ENCODE data around the gene FPR3. TPM values are rescaled to one million over a fixed set of nuclear protein-coding genes. Genes with fewer than 3 reads are reported as not detected.

The FPR3 gene
- total and polyA plus RNA-seq, 9 of the 15 experiments (the other 6 are each of a cell fraction or from before 2014, with no cell fraction given): 0.08 to 0.51 (median 0.22) TPM; not detected in 1

DNA sequence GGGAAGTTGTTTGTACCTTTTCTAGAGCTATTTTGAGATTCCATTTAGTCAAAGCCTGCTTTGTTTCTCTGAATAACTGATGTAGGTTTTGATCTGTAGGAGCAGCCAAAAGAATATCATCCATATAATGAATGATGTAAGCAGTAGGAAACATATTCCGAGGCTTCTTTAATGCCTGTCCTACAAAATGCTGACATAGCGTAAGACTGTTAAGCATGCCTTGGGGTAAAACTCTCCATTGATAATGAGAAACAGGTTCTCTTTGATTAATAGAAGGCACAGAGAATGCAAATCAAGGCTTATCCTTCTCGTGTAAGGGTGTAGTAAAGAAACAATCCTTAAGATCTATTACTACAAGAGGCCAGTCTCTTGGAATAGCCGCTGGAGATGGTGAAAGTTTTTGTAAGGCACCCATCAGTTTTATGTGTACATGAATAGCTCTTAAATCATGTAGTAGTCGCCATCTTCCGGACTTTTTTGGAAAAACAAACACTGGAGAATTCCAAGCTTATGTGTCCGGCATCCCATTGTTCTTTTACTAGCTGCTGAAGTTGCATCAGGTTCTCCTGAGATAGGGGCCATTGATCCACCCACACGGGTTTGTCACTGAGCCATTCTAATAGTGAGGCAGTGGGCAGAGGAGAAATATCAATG, 13.5 kb downstream of the FPR3 start (continued):
- TF ChIP-seq TEAD1 (CRISPR knock-in tag; IDR thresholded peaks at IDR 0.05): no peak
- no peak for TF ChIP-seq MTF1 (CRISPR knock-in tag; IDR thresholded peaks at IDR 0.05; ENCODE audit: borderline replicate concordance)
- no peak for TF ChIP-seq COPS2 (conservative IDR thresholded peaks at IDR 0.05)
- 0 out of 2 replicates have a peak, but pooled peaks have one; percentile 11 for TF ChIP-seq CXXC5 (CRISPR knock-in tag; IDR thresholded peaks at IDR 0.05)
- peak; percentile 84 for TF ChIP-seq BRD9 (IDR thresholded peaks at IDR 0.05; ENCODE audit: low read depth, partially characterized antibody)
- no peak for TF ChIP-seq STAT5A (IDR thresholded peaks at IDR 0.05; ENCODE audit: borderline replicate concordance, low read length)
- peak; percentile 63; the same call in 1 of the 2 replicates for TF ChIP-seq REST (IDR thresholded peaks at IDR 0.05; ENCODE audit: borderline replicate concordance)
- no peak for TF ChIP-seq REST (CRISPR knock-in tag; IDR thresholded peaks at IDR 0.05; ENCODE audit: low read depth)
- TF ChIP-seq NR4A1 (CRISPR knock-in tag; IDR thresholded peaks at IDR 0.05): no peak
- no peak for TF ChIP-seq NR4A1 (tag; IDR thresholded peaks at IDR 0.05)
- no peak for TF ChIP-seq ZHX1 (conservative IDR thresholded peaks at IDR 0.05; ENCODE audit: low read length)
- TF ChIP-seq SOX6 (IDR thresholded peaks at IDR 0.05): peak; percentile 71
- TF ChIP-seq RAD21 (CRISPR knock-in tag; conservative IDR thresholded peaks at IDR 0.05 in 1 of 2, IDR thresholded peaks at IDR 0.05 in 1 of 2): peak; percentile 49 to 82
- 0 out of 2 replicates have a peak, but pooled peaks have one; percentile 28 for TF ChIP-seq SMC3 (conservative IDR thresholded peaks at IDR 0.05; ENCODE audit: insufficient read depth, low read depth, low read length)
- no peak for TF ChIP-seq CBX5 (IDR thresholded peaks at IDR 0.05; ENCODE audit: borderline replicate concordance, low read depth)
- TF ChIP-seq RBM39 (optimal IDR thresholded peaks at IDR 0.05; ENCODE audit: low read depth, low read length): no peak
- no peak for TF ChIP-seq ZNF584 (CRISPR knock-in tag; IDR thresholded peaks at IDR 0.05; ENCODE audit: low read depth)
- TF ChIP-seq KAT8 (IDR thresholded peaks at IDR 0.05; ENCODE audit: low read depth): no peak
- 0 out of 2 replicates have a peak, but pooled peaks have one; percentile 25 for TF ChIP-seq NFRKB (IDR thresholded peaks at IDR 0.05; ENCODE audit: low read depth)
